CD8-positive, alpha-beta memory T cell (primary cell): ENCODE measurements around the gene HMGN2. TPM values are rescaled to one million over a fixed set of nuclear protein-coding genes. Genes with fewer than 3 reads are reported as not detected.

Source experiments
- CTCF ChIA-PET: fragments of 350-600 bp; sonication (Branson Sonifier 250); formaldehyde crosslinking; loops from one replicate; lab custom pipeline; 2021; ENCODE audit warnings: antibody characterized with exemption; lab: Charles Lee
- POLR2A ChIA-PET: fragments of 350-600 bp; sonication (Branson Sonifier 250); formaldehyde crosslinking; loops from one replicate; lab custom pipeline; 2021; ENCODE audit warnings: antibody characterized with exemption; lab: Charles Lee
- DNase-seq, 5 donors: peaks; one replicate each; pipeline versions ENCODE4 v3.0.0 to v3.0.0-alpha.2; 2020 to 2022; ENCODE audit warnings: mixed read lengths in 1 of 5
- H3K27ac ChIP-seq: one replicate; pipeline ENCODE4 v1.7.0; 2013; ENCODE audit warnings: low read depth, mild to moderate bottlenecking, low read length, moderate library complexity
- H3K27me3 ChIP-seq: 2 replicates; pipeline ENCODE4 v1.7.0; 2013; ENCODE audit warnings: low read length, mild to moderate bottlenecking; ENCODE audit not compliant: insufficient read depth, poor library complexity, severe bottlenecking
- H3K36me3 ChIP-seq: 2 replicates; pipeline ENCODE4 v1.7.0; 2013; ENCODE audit warnings: mild to moderate bottlenecking, low read length, moderate library complexity; ENCODE audit not compliant: insufficient read depth
- H3K4me1 ChIP-seq: 2 replicates; pipeline ENCODE4 v1.7.0; 2013; ENCODE audit warnings: mild to moderate bottlenecking, low read length, moderate library complexity; ENCODE audit not compliant: insufficient read depth
- H3K4me3 ChIP-seq: 2 replicates; pipeline ENCODE4 v1.7.0; 2013; ENCODE audit warnings: mild to moderate bottlenecking, low read length
- H3K9me3 ChIP-seq: 2 replicates; pipeline ENCODE4 v1.7.0; 2013; ENCODE audit warnings: mild to moderate bottlenecking, low read length
- H3K27ac Mint-ChIP-seq, 8 donors: one replicate each; pipeline ENCODE4 v1.8.0; 2020 to 2021; ENCODE audit warnings: mixed read lengths in 8 of 8, mild to moderate bottlenecking in 6 of 8, inconsistent platforms in 3 of 8, moderate library complexity in 3 of 8
- H3K27me3 Mint-ChIP-seq, 2 donors: one replicate each; pipeline ENCODE4 v1.8.0; 2020 to 2021; ENCODE audit warnings: mixed read lengths in 2 of 2, mild to moderate bottlenecking in 1 of 2, moderate library complexity in 1 of 2
- H3K36me3 Mint-ChIP-seq, 3 donors: one replicate each; pipeline ENCODE4 v1.8.0; 2020 to 2021; ENCODE audit warnings: mixed read lengths in 3 of 3, inconsistent platforms in 1 of 3, mild to moderate bottlenecking in 1 of 3
- H3K4me1 Mint-ChIP-seq, 3 donors: one replicate each; pipeline ENCODE4 v1.8.0; 2020 to 2021; ENCODE audit warnings: mixed read lengths in 3 of 3, inconsistent platforms in 1 of 3, mild to moderate bottlenecking in 1 of 3
- H3K4me3 Mint-ChIP-seq, 7 donors: one replicate each; pipeline ENCODE4 v1.8.0; 2020 to 2021; ENCODE audit warnings: mixed read lengths in 7 of 7, mild to moderate bottlenecking in 6 of 7, moderate library complexity in 4 of 7, inconsistent platforms in 2 of 7
- H3K9me3 Mint-ChIP-seq, 5 donors: one replicate each; pipeline ENCODE4 v1.8.0; 2020 to 2022; ENCODE audit warnings: mixed read lengths in 5 of 5, mild to moderate bottlenecking in 3 of 5, moderate library complexity in 2 of 5, inconsistent platforms in 1 of 5
- polyA plus RNA-seq: library from polyadenylated mRNA; unstranded; fragments of 300-500 nt; fragmentation: Illumina TruSeq; gene quantifications from one replicate; pipeline ENCODE4 v1.2.3, GENCODE V29; 2021
- total RNA-seq, 2 experiments: library from RNA; stranded (reverse); gene quantifications; one replicate each; pipeline ENCODE4 v1.2.3, GENCODE V29; 2021

The HMGN2 gene
- total RNA-seq (100 to 1,000 TPM; 877 to 878 TPM), polyA plus RNA-seq (599 TPM)

- DNase-seq: peak; percentile 78 to 93 (median 81)
- ChIA-PET CTCF (interaction anchor here (0.8 to 3.0 kb wide), 6 partner anchors 17 to 393 kb away, joined by 3 to 15 read pairs (median 7); partner anchors contain the start of genes CEP85 and DHDDS), POLR2A (interaction anchor here (1.0 to 2.9 kb wide), 4 partner anchors 28 to 428 kb away, joined by 4 to 31 read pairs (median 12); partner anchors contain the start of genes DHDDS and PIGV)
- Mint-ChIP-seq H3K4me3 (peak within 1 kb of the TSS; percentile 91 to 100 (median 97)), H3K4me1 (peaks cover 46 to 58% (median 48%) of the 10 kb centered on the region in 3 donors), H3K27ac (peak within 1 kb of the TSS; percentile 94 to 100 (median 98)), H3K36me3 (peaks cover 0 to 61% (median 3%) of the 10 kb centered on the region in 3 donors), H3K27me3 (no peaks in the 10 kb centered on the region), H3K9me3 (no peaks in the 10 kb centered on the region)
- Histone ChIP-seq H3K9me3 (no peaks in the 10 kb centered on the region), H3K4me1 (peaks cover 34% of the 10 kb centered on the region), H3K4me3 (peak within 1 kb of the TSS; percentile 69), H3K27ac (peak within 1 kb of the TSS; percentile 92), H3K27me3 (no peaks in the 10 kb centered on the region), H3K36me3 (peaks cover 25% of the 10 kb centered on the region)
Observed at GRCh38 chr1:26472320-26472900, at the start of gene HMGN2. Gene HMGN2 (plus strand): TSS chr1:26472440. CDS start chr1:26472613, 173 bp downstream.

DNA sequence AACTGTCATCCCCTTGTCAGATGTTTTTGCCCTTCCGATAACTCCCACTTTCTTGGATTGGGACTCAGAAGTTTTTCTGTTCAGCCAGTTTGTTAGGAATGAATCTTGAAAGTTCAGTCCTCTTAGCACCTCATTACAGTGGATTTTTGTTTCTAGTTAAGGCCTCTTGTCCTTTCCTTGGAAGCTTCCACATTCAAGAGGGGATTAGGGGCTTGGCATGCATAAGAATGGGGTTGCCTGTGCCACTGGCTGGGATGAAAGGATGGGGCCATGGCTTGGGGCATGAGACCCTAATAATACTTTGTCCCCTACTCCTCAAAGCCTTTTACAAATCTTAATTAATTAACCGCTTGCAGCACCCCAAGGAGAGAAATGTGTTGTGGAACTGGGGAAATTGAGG is 42.5 kb upstream of the HMGN2 start:
- H3K36me3 ChIP-seq: peaks cover 3% of the 10 kb centered on the region
- H3K4me1 Mint-ChIP-seq: peaks cover 19 to 24% (median 24%) of the 10 kb centered on the region in 3 donors
- peaks cover 19% of the 10 kb centered on the region for H3K4me1 ChIP-seq
- no peak overlapping the region for H3K27ac Mint-ChIP-seq
- peak overlapping the region in 1 of 7 donors; percentile 63 for H3K4me3 Mint-ChIP-seq
- no peaks in the 10 kb centered on the region for H3K9me3 Mint-ChIP-seq
- POLR2A ChIA-PET: interaction anchor here (0.7 kb wide), 1 partner anchor 1041 kb away, joined by 3 read pairs; no protein-coding TSS in a partner anchor
- DNase-seq: no peak
- H3K27me3 Mint-ChIP-seq: peaks cover 11 to 19% of the 10 kb centered on the region in 2 donors
- no peaks in the 10 kb centered on the region for H3K27me3 ChIP-seq
- H3K4me3 ChIP-seq: no peak overlapping the region
- H3K36me3 Mint-ChIP-seq: peaks cover 4 to 10% (median 5%) of the 10 kb centered on the region in 3 donors
- CTCF ChIA-PET: interaction anchor here (0.6 to 3.8 kb wide), 3 partner anchors 9 to 393 kb away, joined by 3 to 23 read pairs (median 4); no protein-coding TSS in a partner anchor
- H3K27ac ChIP-seq: no peak overlapping the region
- H3K9me3 ChIP-seq: no peaks in the 10 kb centered on the region

DNA sequence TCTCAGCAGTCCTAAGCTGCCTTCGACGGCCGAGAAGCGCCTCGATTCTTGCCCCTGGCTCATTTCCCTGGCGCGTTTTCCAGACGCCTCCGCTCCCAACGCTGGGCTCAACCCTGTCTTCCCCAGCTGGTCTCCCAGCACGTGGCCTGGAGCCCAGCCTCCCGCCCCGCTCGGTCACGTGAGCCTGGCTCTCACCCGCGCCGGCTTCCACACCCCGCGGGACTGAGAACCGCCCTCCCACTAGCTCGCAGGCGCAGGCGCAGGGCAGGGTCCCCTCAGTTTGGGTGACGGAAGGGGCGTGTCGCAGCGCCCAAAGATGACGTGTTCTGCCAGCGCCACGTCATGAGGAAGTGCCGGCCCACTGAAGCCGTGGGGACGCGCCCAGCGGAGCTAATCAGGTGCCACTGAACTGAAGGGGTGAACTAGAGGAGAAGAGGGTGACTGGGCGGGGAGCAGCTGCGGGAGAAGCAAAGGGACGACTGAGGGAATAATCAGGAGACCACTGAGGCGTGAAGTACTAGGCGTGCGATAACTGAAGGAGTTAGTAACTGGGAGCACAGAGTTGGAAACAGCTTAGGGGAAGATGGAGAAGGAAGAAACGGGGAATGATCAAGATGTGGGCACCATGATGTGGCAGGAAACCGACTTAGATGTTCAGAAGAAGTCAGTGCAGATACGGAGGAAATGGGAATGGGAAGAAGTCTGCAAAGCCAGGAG is 40.1 kb upstream of the HMGN2 start, which contains the start of gene DHDDS:
DHDDS (plus strand) TSS at position 343 of the 717 bp plus-strand sequence. CDS start 625 bp downstream, outside the sequence.
- Mint-ChIP-seq H3K27me3 (peaks cover 0 to 6% of the 10 kb centered on the region in 2 donors), H3K9me3 (no peaks in the 10 kb centered on the region), H3K4me3 (peak within 1 kb of the TSS; percentile 90 to 98 (median 94)), H3K27ac (peak within 1 kb of the TSS; percentile 75 to 99 (median 96)), H3K4me1 (peaks cover 19 to 24% (median 24%) of the 10 kb centered on the region in 3 donors), H3K36me3 (peaks cover 4 to 14% (median 5%) of the 10 kb centered on the region in 3 donors)
- POLR2A ChIA-PET: interaction anchor here (0.6 to 1.2 kb wide), 8 partner anchors 15 to 306 kb away, joined by 3 to 17 read pairs (median 4); partner anchors contain the start of gene HMGN2
- CTCF ChIA-PET: interaction anchor here (0.6 to 3.8 kb wide), 14 partner anchors 12 to 396 kb away, joined by 3 to 23 read pairs (median 4); partner anchors contain the start of genes CEP85, HMGN2 and ZNF593
- Histone ChIP-seq H3K9me3 (no peaks in the 10 kb centered on the region), H3K4me3 (peak within 1 kb of the TSS; percentile 69), H3K27me3 (no peaks in the 10 kb centered on the region), H3K27ac (peak within 1 kb of the TSS; percentile 70), H3K4me1 (peaks cover 19% of the 10 kb centered on the region), H3K36me3 (peaks cover 3% of the 10 kb centered on the region)
- peak; percentile 96 to 98 (median 97) for DNase-seq

GRCh38 chr1:26432793-26433192 is 39.4 kb upstream of the HMGN2 start:
- peak overlapping the region; percentile 70 for H3K27ac ChIP-seq
- DNase-seq: no peak
- H3K27me3 ChIP-seq: no peaks in the 10 kb centered on the region
- H3K36me3 ChIP-seq: peaks cover 5% of the 10 kb centered on the region
- H3K4me3 ChIP-seq: peak overlapping the region; percentile 69
- CTCF ChIA-PET: interaction anchor here (1.0 to 3.8 kb wide), 9 partner anchors 13 to 397 kb away, joined by 3 to 23 read pairs (median 5); partner anchors contain the start of genes CEP85, HMGN2 and ZNF593
- POLR2A ChIA-PET: interaction anchor here (1.1 to 1.2 kb wide), 2 partner anchors 40 to 306 kb away, joined by 4 to 17 read pairs; partner anchors contain the start of gene HMGN2
- H3K36me3 Mint-ChIP-seq: peaks cover 4 to 16% (median 5%) of the 10 kb centered on the region in 3 donors
- peak overlapping the region in 7 of 8 donors; percentile 75 to 99 (median 97) for H3K27ac Mint-ChIP-seq
- H3K4me1 ChIP-seq: peaks cover 19% of the 10 kb centered on the region
- H3K4me3 Mint-ChIP-seq: peak overlapping the region; percentile 90 to 98 (median 94)
- H3K9me3 Mint-ChIP-seq: no peaks in the 10 kb centered on the region
- H3K4me1 Mint-ChIP-seq: peaks cover 19 to 24% (median 24%) of the 10 kb centered on the region in 3 donors
- peaks cover 0 to 4% of the 10 kb centered on the region in 2 donors for H3K27me3 Mint-ChIP-seq
- H3K9me3 ChIP-seq: no peaks in the 10 kb centered on the region

DNA sequence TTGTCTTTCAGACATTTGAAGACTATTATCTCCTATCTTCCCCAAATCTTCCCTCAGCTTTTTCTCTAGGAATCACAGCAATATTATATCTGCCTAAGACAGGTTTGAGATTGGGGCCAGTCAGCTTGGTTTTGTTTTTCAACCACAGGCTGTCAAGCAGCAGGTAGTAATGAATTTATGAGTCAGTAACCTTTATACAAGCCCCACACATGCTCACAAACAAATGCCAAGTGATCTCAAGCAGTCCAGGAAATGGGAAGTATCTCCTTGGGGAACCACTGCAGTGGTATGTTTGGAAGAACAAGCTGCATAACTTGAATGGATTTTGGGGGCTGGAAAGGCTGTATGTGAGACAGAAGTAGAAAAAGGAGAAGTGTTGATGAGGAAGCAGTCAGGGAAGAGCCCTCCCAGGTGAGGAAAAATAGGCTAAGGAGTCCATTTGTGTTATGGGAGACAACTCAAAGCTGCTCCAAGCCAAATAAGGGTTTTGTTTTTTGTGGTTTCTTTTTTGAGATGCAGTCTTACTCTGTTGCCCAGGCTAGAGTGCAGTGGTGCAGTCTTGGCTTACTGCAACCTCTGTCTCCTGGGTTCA is 38.0 kb upstream of the HMGN2 start:
- Mint-ChIP-seq H3K27ac (peak overlapping the region in 4 of 8 donors; percentile 10 to 75 (median 38)), H3K4me3 (peak overlapping the region in 1 of 7 donors; percentile 12), H3K4me1 (peaks cover 23 to 30% (median 24%) of the 10 kb centered on the region in 3 donors), H3K36me3 (peaks cover 4 to 31% (median 11%) of the 10 kb centered on the region in 3 donors), H3K27me3 (no peaks in the 10 kb centered on the region), H3K9me3 (no peaks in the 10 kb centered on the region)
- Histone ChIP-seq H3K4me3 (no peak overlapping the region), H3K27ac (no peak overlapping the region), H3K36me3 (peaks cover 14% of the 10 kb centered on the region), H3K27me3 (no peaks in the 10 kb centered on the region), H3K4me1 (peaks cover 19% of the 10 kb centered on the region), H3K9me3 (no peaks in the 10 kb centered on the region)
- CTCF ChIA-PET: interaction anchor here (1.0 to 1.2 kb wide), 2 partner anchors 17 to 200 kb away, joined by 3 to 4 read pairs; partner anchors contain the start of gene CEP85
- DNase-seq: no peak
- POLR2A ChIA-PET: no interaction called here

- no peak overlapping the region for H3K4me3 Mint-ChIP-seq
- Histone ChIP-seq H3K9me3 (no peaks in the 10 kb centered on the region), H3K36me3 (peaks cover 28% of the 10 kb centered on the region), H3K27ac (no peak overlapping the region), H3K4me3 (no peak overlapping the region), H3K27me3 (no peaks in the 10 kb centered on the region), H3K4me1 (peaks cover 13% of the 10 kb centered on the region)
- H3K9me3 Mint-ChIP-seq: no peaks in the 10 kb centered on the region
- CTCF ChIA-PET: interaction anchor here (1.3 kb wide), 1 partner anchor 21 kb away, joined by 4 read pairs; no protein-coding TSS in a partner anchor
- peaks cover 9 to 15% (median 11%) of the 10 kb centered on the region in 3 donors for H3K4me1 Mint-ChIP-seq
- no peak for DNase-seq
- H3K36me3 Mint-ChIP-seq: peaks cover 4 to 58% (median 11%) of the 10 kb centered on the region in 3 donors
- H3K27ac Mint-ChIP-seq: peak overlapping the region in 1 of 8 donors; percentile 87
- POLR2A ChIA-PET: no interaction called here
- no peaks in the 10 kb centered on the region for H3K27me3 Mint-ChIP-seq
Observed at GRCh38 chr1:26438041-26438440, 34.2 kb upstream of the HMGN2 start.

DNA sequence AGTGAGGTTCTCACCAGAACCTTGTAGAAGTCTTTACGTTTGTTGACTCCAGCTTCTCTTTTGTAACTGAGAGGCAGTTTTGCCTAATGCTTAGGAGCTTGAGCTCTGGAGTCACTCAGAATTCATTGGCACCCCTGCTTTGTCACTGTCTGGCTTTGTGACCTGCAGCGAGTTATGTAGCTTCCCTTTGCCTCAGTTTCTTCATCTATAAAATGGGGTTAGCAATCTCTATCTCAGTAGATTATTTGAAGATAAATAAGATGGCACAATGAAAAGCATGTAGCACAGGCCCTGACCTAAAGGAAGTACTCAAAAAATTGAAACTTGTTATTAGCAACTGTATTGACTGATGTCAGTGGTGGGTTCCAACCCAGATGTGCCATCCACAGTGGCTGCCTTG is 32.0 kb upstream of the HMGN2 start:
- H3K4me3 Mint-ChIP-seq: no peak overlapping the region
- H3K9me3 ChIP-seq: no peaks in the 10 kb centered on the region
- no peak for DNase-seq
- H3K36me3 ChIP-seq: peaks cover 31% of the 10 kb centered on the region
- no peak overlapping the region for H3K27ac Mint-ChIP-seq
- CTCF ChIA-PET: no interaction called here
- peaks cover 0 to 5% (median 4%) of the 10 kb centered on the region in 3 donors for H3K4me1 Mint-ChIP-seq
- peaks cover 3 to 73% (median 20%) of the 10 kb centered on the region in 3 donors for H3K36me3 Mint-ChIP-seq
- POLR2A ChIA-PET: no interaction called here
- H3K9me3 Mint-ChIP-seq: no peaks in the 10 kb centered on the region
- no peaks in the 10 kb centered on the region for H3K27me3 Mint-ChIP-seq
- H3K4me1 ChIP-seq: no peaks in the 10 kb centered on the region
- H3K4me3 ChIP-seq: no peak overlapping the region
- H3K27me3 ChIP-seq: no peaks in the 10 kb centered on the region
- no peak overlapping the region for H3K27ac ChIP-seq
